NK-92 (cell line): ENCODE results near the gene CLTA.
"Not testable (repeated sequence)": the region's sequence is repeated elsewhere in the genome, so short reads cannot be mapped to it uniquely, and the experiment has no call there.

ENCODE experiments used
- DNase-seq: peaks from one replicate; lab custom pipeline; 2025; ENCODE audit not compliant: unreplicated experiment; lab: John Stamatoyannopoulos, UW

Gene CLTA

GRCh38 chr9:36158122-36158521 is 32.6 kb upstream of the CLTA start:
- no peak for DNase-seq

- DNase-seq, result no peak
These were observed 31.8 kb upstream of the CLTA start for GRCh38 chr9:36158917-36159316.

- DNase-seq, result not testable (repeated sequence)
These were observed 31.2 kb upstream of the CLTA start for GRCh38 chr9:36159509-36159908.

GRCh38 chr9:36160126-36160525 is 30.6 kb upstream of the CLTA start:
- not testable (repeated sequence) for DNase-seq

GRCh38 chr9:36161187-36161586 is 29.5 kb upstream of the CLTA start:
- DNase-seq, result no peak

- no peak for DNase-seq
These were observed 28.4 kb upstream of the CLTA start for GRCh38 chr9:36162211-36162738.

GRCh38 chr9:36163049-36163785 is 27.5 kb upstream of the CLTA start:
- DNase-seq, result no peak

GRCh38 chr9:36163786-36164170 is 26.9 kb upstream of the CLTA start:
- DNase-seq, result no peak

GRCh38 chr9:36164372-36164771 is 26.3 kb upstream of the CLTA start:
- DNase-seq, result no peak

GRCh38 chr9:36164989-36165388 is 25.7 kb upstream of the CLTA start:
- DNase-seq, result no peak

GRCh38 chr9:36165826-36166167 is 24.9 kb upstream of the CLTA start:
- DNase-seq, result no peak

- no peak for DNase-seq
These were observed 24.4 kb upstream of the CLTA start for GRCh38 chr9:36166168-36166927.

GRCh38 chr9:36169166-36169565 is 21.6 kb upstream of the CLTA start, which contains the start of gene CCIN:
CCIN (plus strand) TSS chr9:36169388; CDS start chr9:36169503, 115 bp downstream.
- no peak for DNase-seq

GRCh38 chr9:36169708-36170107 is 21.0 kb upstream of the CLTA start:
- no peak for DNase-seq

- DNase-seq, result no peak
These were observed 20.2 kb upstream of the CLTA start for GRCh38 chr9:36170531-36170930.

GRCh38 chr9:36173861-36174260 is 16.9 kb upstream of the CLTA start:
- no peak for DNase-seq

GRCh38 chr9:36174271-36174670 is 16.4 kb upstream of the CLTA start:
- no peak for DNase-seq

- no peak for DNase-seq
These were observed 16.0 kb upstream of the CLTA start for GRCh38 chr9:36174731-36175130.

- not testable (repeated sequence) for DNase-seq
These were observed 15.5 kb upstream of the CLTA start for GRCh38 chr9:36175209-36175608.

- not testable (repeated sequence) for DNase-seq
These were observed 14.2 kb upstream of the CLTA start for GRCh38 chr9:36176496-36176895.

GRCh38 chr9:36177571-36177970 is 13.2 kb upstream of the CLTA start:
- DNase-seq, result no peak

GRCh38 chr9:36180243-36180642 is 10.5 kb upstream of the CLTA start:
- DNase-seq, result not testable (repeated sequence)
